GM23248 (cell line): ENCODE measurements around the gene KCNH6. TPM values are rescaled to one million over a fixed set of nuclear protein-coding genes. Genes with fewer than 3 reads are reported as not detected.

Experiments
- DNase-seq: peaks from one replicate; pipeline ENCODE4 v3.0.0-alpha.2; 2015
- H2AFZ ChIP-seq: fragments of 200-600 bp; sonication (generic); 2 replicates; pipeline ENCODE4 v1.6.1; 2016; ENCODE audit warnings: antibody characterized with exemption
- H3F3A ChIP-seq: fragments of 200-600 bp; sonication (generic); 2 replicates; pipeline ENCODE4 v1.6.1; 2016; ENCODE audit warnings: mild to moderate bottlenecking, antibody characterized with exemption, mixed run types; ENCODE audit not compliant: insufficient read depth
- H3K27ac ChIP-seq: fragments of 200-600 bp; sonication (generic); 2 replicates; pipeline ENCODE4 v1.5.1; 2016; ENCODE audit warnings: mild to moderate bottlenecking
- H3K27me3 ChIP-seq: fragments of 200-600 bp; sonication (generic); replicated peaks from 2 replicates; pipeline ENCODE4 v1.6.1; 2016; ENCODE audit warnings: mild to moderate bottlenecking; ENCODE audit not compliant: insufficient read depth
- H3K36me3 ChIP-seq: fragments of 200-600 bp; sonication (generic); 2 replicates; pipeline ENCODE4 v1.6.1; 2016; ENCODE audit warnings: low read depth, mild to moderate bottlenecking
- H3K4me1 ChIP-seq: fragments of 200-600 bp; sonication (generic); 2 replicates; pipeline ENCODE4 v1.6.1; 2016; ENCODE audit warnings: mild to moderate bottlenecking; ENCODE audit not compliant: insufficient read depth
- H3K4me2 ChIP-seq: fragments of 200-600 bp; sonication (generic); one replicate; pipeline ENCODE4 v1.6.1; 2016; ENCODE audit warnings: mild to moderate bottlenecking; ENCODE audit not compliant: unreplicated experiment
- H3K4me3 ChIP-seq: fragments of 200-600 bp; sonication (generic); 2 replicates; pipeline ENCODE4 v1.5.1; 2016; ENCODE audit warnings: mild to moderate bottlenecking
- H3K79me2 ChIP-seq: fragments of 200-600 bp; sonication (generic); 2 replicates; pipeline ENCODE4 v1.6.1; 2016; ENCODE audit warnings: mild to moderate bottlenecking; ENCODE audit not compliant: insufficient read depth
- H3K9ac ChIP-seq: fragments of 200-600 bp; sonication (generic); 2 replicates; pipeline ENCODE4 v1.6.1; 2016; ENCODE audit warnings: mild to moderate bottlenecking
- H3K9me2 ChIP-seq: fragments of 200-600 bp; sonication (generic); 2 replicates; pipeline ENCODE4 v1.6.1; 2016; ENCODE audit warnings: mixed run types, mild to moderate bottlenecking, moderate library complexity; ENCODE audit not compliant: insufficient read depth
- H3K9me3 ChIP-seq: fragments of 200-600 bp; sonication (generic); one replicate; pipeline ENCODE4 v1.6.1; 2017; ENCODE audit warnings: low read depth
- H4K20me1 ChIP-seq: fragments of 200-600 bp; sonication (generic); 2 replicates; pipeline ENCODE4 v1.6.0; 2016; ENCODE audit not compliant: insufficient read depth
- EZH2 ChIP-seq: fragments of 200-600 bp; sonication (generic); IDR thresholded peaks from 2 replicates; pipeline ENCODE4 v1.6.1; 2018; ENCODE audit warnings: antibody characterized with exemption, mild to moderate bottlenecking; ENCODE audit not compliant: insufficient read depth, poor library complexity, severe bottlenecking
- EZH2phosphoT487 ChIP-seq: fragments of 200-600 bp; sonication (generic); IDR thresholded peaks from 2 replicates; pipeline ENCODE4 v1.6.1; 2018; ENCODE audit warnings: antibody characterized with exemption, moderate library complexity, mild to moderate bottlenecking, low read depth; ENCODE audit not compliant: insufficient read depth
- WGBS, 2 experiments: methylation state at CpG; one replicate each; pipeline ENCODE4 v1.1.6; 2015 to 2017; ENCODE audit warnings: low lambda C conversion rate in 2 of 2, low coverage in 1 of 2; ENCODE audit errors: missing lambda C conversion rate in 2 of 2; 5-methylcytosine and 5-hydroxymethylcytosine counted together
- in situ Hi-C: fragments of 300-500 bp; cut with MboI; formaldehyde crosslinking; loops from 2 replicates; pipeline ENCODE4 v1.15.0; 2020
- polyA plus RNA-seq: library from polyadenylated mRNA; unstranded; fragments of >200 nt; fragmentation: Nextera tagmentation; extraction: Ambion mirVana; gene quantifications from 2 replicates; pipeline ENCODE4 v1.2.1, GENCODE V29; 2016
- total RNA-seq: library from RNA; depleted of rRNA; stranded (reverse); fragments of >200 nt; shearing (Covaris generic); gene quantifications from 2 replicates; pipeline ENCODE4 v1.2.3, GENCODE V29; 2014

The KCNH6 gene
- total and polyA plus RNA-seq, 2 experiments from 2014 or later = not detected

- Histone ChIP-seq H3K79me2 (no peaks in the 10 kb centered on the region), H3K27ac (no peak overlapping the region), H3K9me3 (no peaks in the 10 kb centered on the region), H3K4me3 (no peak overlapping the region), H3F3A (no peaks in the 10 kb centered on the region), H2AFZ (no peak overlapping the region), H3K27me3 (peaks cover 6% of the 10 kb centered on the region), H3K9ac (no peak overlapping the region), H3K4me1 (peaks cover 11% of the 10 kb centered on the region), H4K20me1 (no peaks in the 10 kb centered on the region), H3K36me3 (no peaks in the 10 kb centered on the region), H3K4me2 (no peak overlapping the region), H3K9me2 (no peaks in the 10 kb centered on the region)
- WGBS, 2 experiments = 75 to 79% methylated on average over 16 of the region's 16 CpGs
- in situ Hi-C loops = no loop called here
- TF ChIP-seq EZH2phosphoT487 (no peak), EZH2 (no peak)
- DNase-seq = no peak
These were observed 25.3 kb upstream of the KCNH6 start for GRCh38 chr17:63497708-63498483.

DNA sequence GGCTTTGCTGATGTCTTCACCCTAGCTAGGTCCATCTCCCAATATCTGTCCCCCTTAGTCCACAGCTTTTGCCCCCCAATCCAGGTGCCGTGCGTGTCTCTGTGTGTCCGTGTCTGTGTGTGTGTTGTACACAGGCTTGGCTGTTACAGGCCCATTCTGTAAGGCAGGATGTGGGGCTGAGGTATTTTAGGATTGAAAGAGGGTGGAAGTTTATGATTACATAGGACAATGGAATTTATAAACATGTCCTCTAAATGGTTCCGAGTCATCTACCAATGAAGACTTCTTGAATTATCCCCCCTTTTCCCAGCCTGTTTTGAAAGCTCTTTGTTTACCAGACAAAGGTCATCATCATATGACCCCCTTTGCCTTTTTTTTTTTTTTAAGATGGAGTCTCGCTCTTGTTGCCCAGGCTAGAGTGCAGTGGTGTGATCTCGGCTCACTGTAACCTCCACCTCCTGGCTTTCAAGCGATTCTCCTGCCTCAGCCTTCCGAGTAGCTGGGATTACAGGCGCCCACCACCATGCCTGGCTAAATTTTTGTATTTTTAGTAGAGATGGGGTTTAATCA, 24.4 kb upstream of the KCNH6 start:
- H2AFZ ChIP-seq = 0 out of 2 replicates have a peak overlapping the region, but pooled peaks have one; percentile 48

DNA sequence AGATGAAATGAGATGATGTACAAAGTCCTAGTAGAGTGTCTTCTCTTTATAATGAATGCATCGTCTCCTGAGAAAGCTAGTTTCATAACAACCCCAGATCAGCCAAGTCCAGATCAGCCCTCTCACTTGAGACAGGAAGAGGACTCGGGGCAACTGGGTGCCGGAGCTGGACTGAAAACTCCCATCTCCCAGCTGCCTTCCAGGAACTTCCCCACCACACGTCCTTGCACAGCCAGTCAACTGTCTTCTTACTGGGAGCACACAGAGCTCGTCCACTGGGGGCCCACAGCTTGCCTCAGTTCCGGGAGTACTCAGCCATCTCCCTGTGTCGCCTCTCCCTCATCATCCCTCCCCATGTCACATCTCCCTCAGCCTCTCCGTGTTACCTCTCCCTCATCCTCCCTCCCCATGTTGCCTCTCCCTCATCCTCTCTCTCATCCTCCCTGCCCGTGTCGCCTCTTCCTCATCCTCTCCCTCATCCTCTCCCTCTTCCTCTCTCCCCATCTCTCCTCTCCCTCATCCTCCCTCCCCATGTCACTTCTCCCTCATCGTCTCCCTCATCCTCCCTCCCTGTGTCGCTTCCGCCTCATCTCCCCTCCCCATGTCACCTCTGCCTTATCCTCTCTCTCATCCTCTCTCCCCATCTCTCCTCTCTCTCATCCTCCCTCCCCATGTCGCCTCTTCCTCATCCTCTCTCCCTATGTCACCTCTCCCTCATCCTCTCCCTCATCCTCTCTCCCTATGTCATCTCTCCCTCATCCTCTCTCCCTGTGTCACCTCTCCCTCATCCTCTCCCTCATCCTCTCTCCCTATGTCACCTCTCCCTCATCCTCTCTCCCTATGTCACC, 22.4 kb upstream of the KCNH6 start:
- H3F3A ChIP-seq = no peaks in the 10 kb centered on the region
- H3K4me2 ChIP-seq = no peak overlapping the region
- no peak overlapping the region for H2AFZ ChIP-seq
- no peaks in the 10 kb centered on the region for H3K36me3 ChIP-seq
- no peaks in the 10 kb centered on the region for H3K9me2 ChIP-seq
- H4K20me1 ChIP-seq = no peaks in the 10 kb centered on the region
- peaks cover 17% of the 10 kb centered on the region for H3K27me3 ChIP-seq
- no peak overlapping the region for H3K4me3 ChIP-seq
- DNase-seq = no peak
- 43 to 56% methylated on average over 10 to 14 of the region's 14 CpGs for WGBS, 2 experiments
- H3K79me2 ChIP-seq = no peaks in the 10 kb centered on the region
- no peak overlapping the region for H3K27ac ChIP-seq
- no peaks in the 10 kb centered on the region for H3K9me3 ChIP-seq
- no peak overlapping the region for H3K9ac ChIP-seq
- in situ Hi-C loops = no loop called here
- no peak for TF ChIP-seq EZH2
- no peak for TF ChIP-seq EZH2phosphoT487
- H3K4me1 ChIP-seq = peaks cover 11% of the 10 kb centered on the region

More for the DNA sequence above, 24.4 kb upstream of the KCNH6 start:
- Histone ChIP-seq H3K27ac (no peak overlapping the region), H4K20me1 (no peaks in the 10 kb centered on the region), H3K36me3 (no peaks in the 10 kb centered on the region), H3K27me3 (peaks cover 11% of the 10 kb centered on the region), H3K9me2 (no peaks in the 10 kb centered on the region), H3K79me2 (no peaks in the 10 kb centered on the region), H3K9ac (no peak overlapping the region), H3K4me1 (peaks cover 11% of the 10 kb centered on the region), H3F3A (no peaks in the 10 kb centered on the region), H3K4me3 (no peak overlapping the region), H3K9me3 (no peaks in the 10 kb centered on the region), H3K4me2 (peak overlapping the region; percentile 30)
- peak; percentile 63 for DNase-seq
- in situ Hi-C loops = no loop called here
- 70 to 71% methylated on average over 9 of the region's 9 CpGs for WGBS, 2 experiments
- no peak for TF ChIP-seq EZH2phosphoT487
- no peak for TF ChIP-seq EZH2

- Histone ChIP-seq H3K36me3 (no peaks in the 10 kb centered on the region), H2AFZ (no peak overlapping the region), H3K9me2 (no peaks in the 10 kb centered on the region), H3K9ac (no peak overlapping the region), H3K27me3 (peaks cover 17% of the 10 kb centered on the region), H3K27ac (no peak overlapping the region), H3K4me2 (no peak overlapping the region), H3K4me1 (peaks cover 10% of the 10 kb centered on the region), H4K20me1 (no peaks in the 10 kb centered on the region), H3K79me2 (no peaks in the 10 kb centered on the region), H3F3A (no peaks in the 10 kb centered on the region), H3K4me3 (no peak overlapping the region), H3K9me3 (no peaks in the 10 kb centered on the region)
- 68 to 80% methylated on average over 8 of the region's 8 CpGs for WGBS, 2 experiments
- in situ Hi-C loops = no loop called here
- DNase-seq = no peak
- TF ChIP-seq EZH2phosphoT487 (no peak), EZH2 (no peak)
These were observed 19.8 kb upstream of the KCNH6 start for GRCh38 chr17:63503341-63503705.
